Tibial nerve (tissue), 4 donors: Measurements from ENCODE around the gene FREY1. TPM values are rescaled to one million over a fixed set of nuclear protein-coding genes. Genes with fewer than 3 reads are reported as not detected.
A peak's percentile ranks its signal among the peaks of the same experiment; 100 is the strongest.

Experiments used
- DNase-seq, 2 donors: peaks; one replicate each; pipeline ENCODE4 v3.0.0-alpha.2; 2019; ENCODE audit warnings: low spot score in 2 of 2
- H3K27ac ChIP-seq, 4 donors: fragments of 200-600 bp; sonication (generic) in 3 of 4; one replicate each; pipeline ENCODE4 v1.5.1; 2017 to 2019; ENCODE audit warnings: mild to moderate bottlenecking in 1 of 4
- H3K27me3 ChIP-seq, 2 donors: fragments of 200-600 bp; sonication (generic) in 1 of 2; one replicate each; pipeline versions ENCODE4 v1.5.1 to v1.6.0; 2017 to 2019
- H3K36me3 ChIP-seq, 3 donors: fragments of 200-600 bp; sonication (generic); one replicate each; pipeline ENCODE4 v1.5.1; 2018 to 2019
- H3K4me1 ChIP-seq, 4 donors: fragments of 200-600 bp; sonication (generic) in 3 of 4; one replicate each; pipeline ENCODE4 v1.5.1; 2017 to 2019
- H3K4me3 ChIP-seq, 4 donors: fragments of 200-600 bp; sonication (generic) in 3 of 4; one replicate each; pipeline ENCODE4 v1.5.1; 2017 to 2019; ENCODE audit warnings: mild to moderate bottlenecking in 1 of 4, moderate library complexity in 1 of 4
- H3K9me3 ChIP-seq, 4 donors: fragments of 200-600 bp; sonication (generic) in 3 of 4; one replicate each; pipeline ENCODE4 v1.5.1; 2017 to 2019
- CTCF ChIP-seq, 5 experiments: fragments of 200-600 bp in 3 of 5; fragments of 450-650 bp in 2 of 5; sonication (generic) in 3 of 5; IDR thresholded peaks; one replicate each; pipeline ENCODE4 v1.5.1; 2016 to 2019; ENCODE audit warnings: antibody characterized with exemption in 5 of 5, mild to moderate bottlenecking in 3 of 5, moderate library complexity in 2 of 5
- EP300 ChIP-seq, 2 donors: sonication (generic); formaldehyde crosslinking; IDR thresholded peaks; one replicate each; pipeline ENCODE4 v1.6.1; 2017; ENCODE audit warnings: antibody characterized with exemption in 2 of 2, mild to moderate bottlenecking in 1 of 2
- POLR2A ChIP-seq, 2 donors: fragments of 450-650 bp; IDR thresholded peaks; one replicate each; pipeline ENCODE4 v1.6.1; 2017; ENCODE audit warnings: antibody characterized with exemption in 2 of 2, mild to moderate bottlenecking in 2 of 2, moderate library complexity in 2 of 2
- WGBS, 2 donors: methylation state at CpG; one replicate each; pipeline ENCODE4 v1.1.5; 2018; 5-methylcytosine and 5-hydroxymethylcytosine counted together
- total RNA-seq, 4 donors: library from RNA; depleted of rRNA; stranded (reverse); fragments of >200 nt; gene quantifications; one replicate each; pipeline ENCODE4 v1.1.0, GENCODE V29; 2016

FREY1 gene
- total RNA-seq, 4 donors from 2014 or later, result 1.0 to 7.2 TPM; not detected in 2

GRCh38 chr11:45879803-45880686 is 27.0 kb downstream of the FREY1 start:
- Histone ChIP-seq H3K9me3 (no peaks in the 10 kb centered on the region), H3K27me3 (no peaks in the 10 kb centered on the region), H3K4me1 (peaks cover 0 to 4% (median under 1%) of the 10 kb centered on the region in 4 donors), H3K4me3 (no peak overlapping the region), H3K27ac (peak overlapping the region in 1 of 4 donors; percentile 64), H3K36me3 (peaks cover 0 to 80% (median 0%) of the 10 kb centered on the region in 3 donors)
- WGBS, 2 donors, result 59 to 67% methylated on average over 7 of the region's 7 CpGs
- TF ChIP-seq EP300 (IDR thresholded peaks at IDR 0.05), result no peak
- DNase-seq, result no peak

- WGBS, 2 donors, result 95 to 100% methylated on average over 3 of the region's 3 CpGs
- H3K27ac ChIP-seq, result no peak overlapping the region
- TF ChIP-seq POLR2A (IDR thresholded peaks at IDR 0.05), result no peak
- TF ChIP-seq EP300 (IDR thresholded peaks at IDR 0.05), result no peak
- no peak for TF ChIP-seq CTCF (IDR thresholded peaks at IDR 0.05)
- no peaks in the 10 kb centered on the region for H3K9me3 ChIP-seq
- H3K36me3 ChIP-seq, result peaks cover 0 to 97% (median 3%) of the 10 kb centered on the region in 3 donors
- H3K4me1 ChIP-seq, result no peaks in the 10 kb centered on the region
- DNase-seq, result no peak
- no peaks in the 10 kb centered on the region for H3K27me3 ChIP-seq
- no peak overlapping the region for H3K4me3 ChIP-seq
These were observed 29.2 kb downstream of the FREY1 start for GRCh38 chr11:45877845-45878244.

GRCh38 chr11:45877221-45877620 is 29.9 kb downstream of the FREY1 start:
- TF ChIP-seq POLR2A (IDR thresholded peaks at IDR 0.05), result no peak
- TF ChIP-seq EP300 (IDR thresholded peaks at IDR 0.05), result no peak
- no peak for TF ChIP-seq CTCF (IDR thresholded peaks at IDR 0.05)
- Histone ChIP-seq H3K36me3 (peaks cover 0 to 97% (median 6%) of the 10 kb centered on the region in 3 donors), H3K4me3 (no peak overlapping the region), H3K4me1 (no peaks in the 10 kb centered on the region), H3K27me3 (no peaks in the 10 kb centered on the region), H3K27ac (no peak overlapping the region), H3K9me3 (no peaks in the 10 kb centered on the region)
- WGBS, 2 donors, result 87 to 93% methylated on average over 8 of the region's 8 CpGs
- no peak for DNase-seq

- Histone ChIP-seq H3K9me3 (no peaks in the 10 kb centered on the region), H3K27ac (no peak overlapping the region), H3K36me3 (peaks cover 0 to 97% (median 6%) of the 10 kb centered on the region in 3 donors), H3K4me1 (no peaks in the 10 kb centered on the region), H3K27me3 (no peaks in the 10 kb centered on the region), H3K4me3 (no peak overlapping the region)
- 55% methylated on average over 6 of the region's 6 CpGs for WGBS, 2 donors
- TF ChIP-seq EP300 (IDR thresholded peaks at IDR 0.05) (no peak), CTCF (IDR thresholded peaks at IDR 0.05) (no peak), POLR2A (IDR thresholded peaks at IDR 0.05) (no peak)
- no peak for DNase-seq
These were observed 30.7 kb downstream of the FREY1 start for GRCh38 chr11:45876401-45876800.

- no peak overlapping the region for H3K4me3 ChIP-seq
- H3K27me3 ChIP-seq, result no peaks in the 10 kb centered on the region
- H3K9me3 ChIP-seq, result no peaks in the 10 kb centered on the region
- peaks cover 0 to 100% (median 39%) of the 10 kb centered on the region in 3 donors for H3K36me3 ChIP-seq
- peak; percentile 43 to 69 (median 52) for TF ChIP-seq CTCF (IDR thresholded peaks at IDR 0.05)
- no peak for TF ChIP-seq EP300 (IDR thresholded peaks at IDR 0.05)
- no peaks in the 10 kb centered on the region for H3K4me1 ChIP-seq
- WGBS, 2 donors, result 59 to 61% methylated on average over 9 of the region's 9 CpGs
- DNase-seq, result no peak
- H3K27ac ChIP-seq, result peak overlapping the region in 2 of 4 donors; percentile 36 to 38
These were observed 34.3 kb downstream of the FREY1 start for GRCh38 chr11:45872651-45873356.
